Left ventricle myocardium superior (tissue), 1 donor: ENCODE data around the gene UBXN7. TPM values are rescaled to one million over a fixed set of nuclear protein-coding genes. Genes with fewer than 3 reads are reported as not detected.
"Not testable (repeated sequence)": the region's sequence is repeated elsewhere in the genome, so short reads cannot be mapped to it uniquely, and the experiment has no call there.

ENCODE experiments used
- ATAC-seq: fragments of 200-7000 bp; cut with Tn5 transposase; one replicate; pipeline ENCODE4 v1.9.1; 2020; ENCODE audit warnings: mild to moderate bottlenecking, moderate library complexity
- DNase-seq: peaks from one replicate; pipeline ENCODE4 v3.0.0-alpha.2; 2020
- intact Hi-C: fragments of 100-400 bp; cut with micrococcal nuclease; formaldehyde crosslinking; loops from one replicate; pipeline ENCODE4 v1.11.0; 2022
- total RNA-seq: library from RNA; stranded (reverse); fragmentation: NEBNext Ultra II Directional; extraction: Animal tissue kit (Norgen Biotek cat#: 25700); gene quantifications from one replicate; pipeline ENCODE4 v1.2.1, GENCODE V29; 2021
- donor health status: DM: no; HTN: yes; CAD: no; lungs with severe emphysema.

Gene UBXN7
- total RNA-seq, 1 donor from 2014 or later: 36.0 TPM

- intact Hi-C loops: no loop called here
- ATAC-seq (no peak), DNase-seq (no peak)
Measured at GRCh38 chr3:196334982-196335381, 97.2 kb downstream of the UBXN7 start.

GRCh38 chr3:196332168-196332567 lies 100.1 kb downstream of the UBXN7 start:
- intact Hi-C loops: no loop called here
- DNase-seq (peak; percentile 66), ATAC-seq (peak; percentile 71)

GRCh38 chr3:196327405-196327804 lies 104.8 kb downstream of the UBXN7 start:
- intact Hi-C loops: no loop called here
- ATAC-seq (no peak), DNase-seq (no peak)

GRCh38 chr3:196326936-196327335 lies 105.3 kb downstream of the UBXN7 start:
- DNase-seq (no peak), ATAC-seq (no peak)
- intact Hi-C loops: no loop called here

- DNase-seq: no peak
- ATAC-seq: no peak
- intact Hi-C loops: no loop called here
Measured at GRCh38 chr3:196323691-196324090, 108.5 kb downstream of the UBXN7 start.

GRCh38 chr3:196323016-196323415 lies 109.2 kb downstream of the UBXN7 start:
- no peak for ATAC-seq
- intact Hi-C loops: no loop called here
- no peak for DNase-seq

GRCh38 chr3:196321162-196321561 lies 111.1 kb downstream of the UBXN7 start:
- intact Hi-C loops: no loop called here
- ATAC-seq (no peak), DNase-seq (no peak)

GRCh38 chr3:196320137-196320536 lies 112.1 kb downstream of the UBXN7 start:
- intact Hi-C loops: no loop called here
- DNase-seq (no peak), ATAC-seq (no peak)

GRCh38 chr3:196317687-196318467 lies 114.3 kb downstream of the UBXN7 start, which contains the start of gene DYNLT2B:
TSS of gene DYNLT2B (minus strand) at chr3:196318240. CDS start at chr3:196318152, 88 bp downstream.
- ATAC-seq (peak; percentile 99), DNase-seq (peak; percentile 93)
- intact Hi-C loops: no loop called here

- DNase-seq, ATAC-seq, intact Hi-C loops: not testable (repeated sequence)
Measured at GRCh38 chr3:196316799-196317686, 115.2 kb downstream of the UBXN7 start.

- intact Hi-C loops: no loop called here
- no peak for ATAC-seq
- no peak for DNase-seq
Measured at GRCh38 chr3:196315821-196316220, 116.4 kb downstream of the UBXN7 start.

- ATAC-seq (no peak), DNase-seq (no peak)
- intact Hi-C loops: no loop called here
Measured at GRCh38 chr3:196314597-196314996, 117.6 kb downstream of the UBXN7 start.

- ATAC-seq, DNase-seq, intact Hi-C loops: not testable (repeated sequence)
Measured at GRCh38 chr3:196314086-196314485, 118.1 kb downstream of the UBXN7 start.

GRCh38 chr3:196302960-196303359 lies 129.3 kb downstream of the UBXN7 start:
- intact Hi-C loops, ATAC-seq, DNase-seq: not testable (repeated sequence)

GRCh38 chr3:196302551-196302950 lies 129.7 kb downstream of the UBXN7 start:
- DNase-seq, intact Hi-C loops, ATAC-seq: not testable (repeated sequence)

GRCh38 chr3:196298521-196298920 lies 133.7 kb downstream of the UBXN7 start:
- ATAC-seq (no peak), DNase-seq (no peak)
- intact Hi-C loops: no loop called here
